Natural killer cell (primary cell): ENCODE results near the gene RIMS3. TPM values are rescaled to one million over a fixed set of nuclear protein-coding genes. Genes with fewer than 3 reads are reported as not detected.

Experiments
- ATAC-seq, 3 donors: fragments of 150-1000 bp in 2 of 3; fragments of 200-7000 bp in 1 of 3; cut with Tn5 transposase; 1 replicate in 1 of 3; 2 replicates in 2 of 3; pipeline ENCODE4 v1.10.0; 2021; ENCODE audit warnings: mild to moderate bottlenecking in 2 of 3, moderate library complexity in 2 of 3
- DNase-seq, 2 donors: peaks; one replicate each; pipeline versions ENCODE4 v3.0.0 to v3.0.0-alpha.2; 2013 to 2021; ENCODE audit warnings: mixed read lengths in 1 of 2
- H3K27ac ChIP-seq: one replicate; pipeline ENCODE4 v1.5.1; 2013; ENCODE audit warnings: mild to moderate bottlenecking, low read length
- H3K27me3 ChIP-seq: one replicate; pipeline ENCODE4 v1.6.1; 2013; ENCODE audit warnings: low read length; ENCODE audit not compliant: control insufficient read depth, insufficient read depth
- H3K36me3 ChIP-seq: one replicate; pipeline ENCODE4 v1.6.1; 2013; ENCODE audit warnings: low read length; ENCODE audit not compliant: control insufficient read depth, insufficient read depth
- H3K4me1 ChIP-seq: one replicate; pipeline ENCODE4 v1.6.1; 2013; ENCODE audit warnings: low read length; ENCODE audit not compliant: control insufficient read depth, insufficient read depth
- H3K4me3 ChIP-seq: one replicate; pipeline ENCODE4 v1.5.1; 2013; ENCODE audit warnings: low read length
- H3K9me3 ChIP-seq: one replicate; pipeline ENCODE4 v1.6.1; 2013; ENCODE audit warnings: low read length; ENCODE audit not compliant: control insufficient read depth, insufficient read depth
- H3K27ac Mint-ChIP-seq, 2 donors: one replicate each; pipeline ENCODE4 v1.8.0; 2022; ENCODE audit warnings: mild to moderate bottlenecking in 2 of 2, mixed read lengths in 2 of 2, moderate library complexity in 1 of 2
- H3K27me3 Mint-ChIP-seq, 2 donors: one replicate each; pipeline ENCODE4 v1.8.0; 2022; ENCODE audit warnings: low read depth in 2 of 2, mixed read lengths in 2 of 2
- H3K36me3 Mint-ChIP-seq: one replicate; pipeline ENCODE4 v1.8.0; 2022; ENCODE audit warnings: mixed read lengths
- H3K4me1 Mint-ChIP-seq, 2 donors: one replicate each; pipeline ENCODE4 v1.8.0; 2022; ENCODE audit warnings: mixed read lengths in 2 of 2
- H3K4me3 Mint-ChIP-seq: one replicate; pipeline ENCODE4 v1.8.0; 2022; ENCODE audit warnings: mild to moderate bottlenecking, moderate library complexity, mixed read lengths
- H3K9me3 Mint-ChIP-seq, 2 donors: one replicate each; pipeline ENCODE4 v1.8.0; 2022; ENCODE audit warnings: mixed read lengths in 2 of 2
- WGBS: methylation state at CpG from one replicate; pipeline ENCODE4 v1.1.7; 2013; ENCODE audit warnings: missing lambda C conversion rate; ENCODE audit not compliant: insufficient coverage; 5-methylcytosine and 5-hydroxymethylcytosine counted together
- intact Hi-C: fragments of 100-400 bp; cut with micrococcal nuclease; formaldehyde crosslinking; loops from one replicate; pipeline ENCODE4 v1.14.2; 2022
- total RNA-seq, 4 donors: library from RNA; stranded (reverse); fragments of 120-200 nt in 1 of 4; gene quantifications; one replicate each; pipeline versions ENCODE4 v1.2.3 to v1.2.4, GENCODE V29; 2013 to 2022
- TF ChIP-seq, protein P1 (sequence below): fragments of 200-600 bp; IDR thresholded peaks from one replicate; pipeline ENCODE4 v1.8.0; 2022; ENCODE audit warnings: antibody characterized with exemption

RIMS3 gene
- total RNA-seq, 3 donors from 2014 or later (not counting 1 experiment from before 2014, with no cell fraction given) = 0.56 to 2.1 (median 1.1) TPM

DNA sequence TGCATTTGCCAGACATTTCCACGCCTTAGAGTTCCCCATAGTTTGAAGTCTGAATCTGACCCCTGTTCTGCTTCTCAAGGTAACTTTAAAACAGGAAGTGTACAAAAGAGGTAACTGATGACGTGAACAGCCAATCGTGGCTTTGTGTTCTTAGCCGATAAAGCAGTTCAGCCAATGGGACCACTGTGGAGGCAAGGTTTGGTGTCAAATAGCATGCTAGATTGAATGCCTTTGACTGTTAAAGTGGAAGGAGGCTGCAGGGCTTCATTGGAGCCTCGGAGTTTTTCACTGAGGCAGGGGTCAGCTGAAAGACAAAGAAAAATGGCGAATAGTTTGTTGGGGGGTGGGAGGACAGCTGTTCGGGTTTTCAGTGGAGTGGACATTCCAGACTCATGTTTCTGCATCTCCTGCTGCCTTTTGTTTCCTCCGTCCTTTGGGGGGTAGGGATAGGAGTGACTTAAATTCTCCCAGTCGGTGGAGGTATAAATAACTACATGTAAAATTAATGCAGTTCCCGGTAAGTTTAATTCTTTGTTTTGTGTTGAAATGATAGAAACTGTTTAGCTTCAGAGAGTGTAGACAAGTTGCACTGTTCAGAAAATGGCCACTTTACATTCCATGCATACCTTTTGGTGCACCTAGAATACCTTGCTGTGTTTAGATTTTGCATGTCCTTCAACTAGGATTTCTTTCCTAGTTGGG, 43.8 kb upstream of the RIMS3 start:
- WGBS = 5% methylated on average over 10 of the region's 10 CpGs
- H3K9me3 ChIP-seq = no peaks in the 10 kb centered on the region
- Mint-ChIP-seq H3K4me3 (peak overlapping the region; percentile 99), H3K27ac (peak overlapping the region; percentile 97), H3K36me3 (no peaks in the 10 kb centered on the region), H3K4me1 (peaks cover 54 to 62% of the 10 kb centered on the region in 2 donors), H3K27me3 (no peaks in the 10 kb centered on the region), H3K9me3 (no peaks in the 10 kb centered on the region)
- H3K4me1 ChIP-seq = peaks cover 18% of the 10 kb centered on the region
- H3K36me3 ChIP-seq = no peaks in the 10 kb centered on the region
- intact Hi-C loops = loop anchor here (1.0 kb wide), 1 partner anchor 17 kb away; no protein-coding TSS in a partner anchor
- no peaks in the 10 kb centered on the region for H3K27me3 ChIP-seq
- ATAC-seq (peak; percentile 91 to 96 (median 94)), DNase-seq (peak; percentile 60 to 93)
- H3K27ac ChIP-seq = peak overlapping the region; percentile 76
- TF ChIP-seq, protein P1, sequence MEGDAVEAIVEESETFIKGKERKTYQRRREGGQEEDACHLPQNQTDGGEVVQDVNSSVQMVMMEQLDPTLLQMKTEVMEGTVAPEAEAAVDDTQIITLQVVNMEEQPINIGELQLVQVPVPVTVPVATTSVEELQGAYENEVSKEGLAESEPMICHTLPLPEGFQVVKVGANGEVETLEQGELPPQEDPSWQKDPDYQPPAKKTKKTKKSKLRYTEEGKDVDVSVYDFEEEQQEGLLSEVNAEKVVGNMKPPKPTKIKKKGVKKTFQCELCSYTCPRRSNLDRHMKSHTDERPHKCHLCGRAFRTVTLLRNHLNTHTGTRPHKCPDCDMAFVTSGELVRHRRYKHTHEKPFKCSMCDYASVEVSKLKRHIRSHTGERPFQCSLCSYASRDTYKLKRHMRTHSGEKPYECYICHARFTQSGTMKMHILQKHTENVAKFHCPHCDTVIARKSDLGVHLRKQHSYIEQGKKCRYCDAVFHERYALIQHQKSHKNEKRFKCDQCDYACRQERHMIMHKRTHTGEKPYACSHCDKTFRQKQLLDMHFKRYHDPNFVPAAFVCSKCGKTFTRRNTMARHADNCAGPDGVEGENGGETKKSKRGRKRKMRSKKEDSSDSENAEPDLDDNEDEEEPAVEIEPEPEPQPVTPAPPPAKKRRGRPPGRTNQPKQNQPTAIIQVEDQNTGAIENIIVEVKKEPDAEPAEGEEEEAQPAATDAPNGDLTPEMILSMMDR = no peak
- peak overlapping the region; percentile 62 for H3K4me3 ChIP-seq

DNA sequence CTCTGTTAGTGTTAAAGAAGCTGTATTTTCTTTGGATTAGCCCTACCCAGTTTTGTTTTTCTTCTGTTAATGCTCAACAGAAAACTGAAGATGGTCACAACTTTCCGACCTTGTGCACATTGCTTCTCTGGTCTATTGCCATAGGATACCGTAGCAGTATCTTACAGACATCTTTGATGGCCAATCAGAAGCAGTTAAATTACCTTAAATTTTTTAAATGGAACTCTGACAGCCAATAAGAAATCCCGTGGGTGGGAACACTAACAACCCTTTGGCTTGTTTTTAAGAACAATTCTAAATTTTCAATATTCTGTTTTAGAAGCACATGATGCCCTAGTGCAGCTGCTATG, 43.2 kb upstream of the RIMS3 start:
- 3% methylated on average over 3 of the region's 3 CpGs for whole genome bisulfite sequencing
- ATAC-seq (peak; percentile 76 to 87 (median 77)), DNase-seq (no peak)
- no peaks in the 10 kb centered on the region for H3K27me3 Mint-ChIP-seq
- H3K4me1 Mint-ChIP-seq = peaks cover 55 to 65% of the 10 kb centered on the region in 2 donors
- H3K27ac ChIP-seq = peak overlapping the region; percentile 76
- H3K9me3 ChIP-seq = no peaks in the 10 kb centered on the region
- H3K27ac Mint-ChIP-seq = peak overlapping the region; percentile 97
- H3K36me3 Mint-ChIP-seq = no peaks in the 10 kb centered on the region
- no peaks in the 10 kb centered on the region for H3K9me3 Mint-ChIP-seq
- H3K27me3 ChIP-seq = no peaks in the 10 kb centered on the region
- peaks cover 18% of the 10 kb centered on the region for H3K4me1 ChIP-seq
- intact Hi-C loops = loop anchor here (1.0 kb wide), 1 partner anchor 16 kb away; no protein-coding TSS in a partner anchor
- peak overlapping the region; percentile 62 for H3K4me3 ChIP-seq
- no peaks in the 10 kb centered on the region for H3K36me3 ChIP-seq
- TF ChIP-seq, protein P1 = no peak
- peak overlapping the region; percentile 99 for H3K4me3 Mint-ChIP-seq

DNA sequence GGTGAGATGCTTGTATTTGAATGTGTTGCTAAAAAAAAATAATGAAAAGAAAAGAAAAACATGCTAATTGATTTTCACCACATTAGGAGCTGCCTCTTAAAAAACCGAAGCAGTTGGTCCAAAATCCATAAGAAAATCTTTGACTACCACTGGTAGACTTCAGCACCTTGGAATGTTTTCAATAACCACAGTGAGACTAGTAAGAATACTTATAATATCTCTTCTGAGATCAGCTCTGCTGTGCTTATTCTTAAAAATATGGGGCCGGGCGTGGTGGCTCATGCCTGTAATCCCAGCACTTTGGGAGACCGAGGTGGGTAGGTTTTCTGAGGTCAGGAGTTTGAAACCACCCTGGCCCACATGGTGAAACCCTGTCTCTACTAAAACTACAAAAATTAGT, 41.1 kb upstream of the RIMS3 start:
- no peak for ATAC-seq
- H3K4me1 ChIP-seq = peaks cover 11% of the 10 kb centered on the region
- Mint-ChIP-seq H3K4me3 (no peak overlapping the region), H3K27ac (peak overlapping the region in 1 of 2 donors; percentile 16), H3K36me3 (no peaks in the 10 kb centered on the region), H3K27me3 (no peaks in the 10 kb centered on the region), H3K4me1 (peaks cover 39 to 51% of the 10 kb centered on the region in 2 donors), H3K9me3 (no peaks in the 10 kb centered on the region)
- no peaks in the 10 kb centered on the region for H3K9me3 ChIP-seq
- no peak for DNase-seq
- no peaks in the 10 kb centered on the region for H3K27me3 ChIP-seq
- no peak overlapping the region for H3K27ac ChIP-seq
- WGBS = 96% methylated on average over 4 of the region's 4 CpGs
- TF ChIP-seq, protein P1 = no peak
- no peaks in the 10 kb centered on the region for H3K36me3 ChIP-seq
- H3K4me3 ChIP-seq = no peak overlapping the region
- intact Hi-C loops = no loop called here
